GM13977 (cell line): Measurements from ENCODE around the gene TNRC6A.
"Not testable (repeated sequence)": the region's sequence is repeated elsewhere in the genome, so short reads cannot be mapped to it uniquely, and the experiment has no call there.

ENCODE experiments used
- DNase-seq: peaks from one replicate; pipeline ENCODE4 v3.0.0; 2012; ENCODE audit warnings: low spot score
- CTCF ChIP-seq: IDR thresholded peaks from 2 replicates; pipeline ENCODE4 v1.5.1; 2012; ENCODE audit warnings: mild to moderate bottlenecking, control low read depth; ENCODE audit not compliant: insufficient read depth; ENCODE audit errors: extremely low read depth, missing control alignments
- in situ Hi-C: fragments of 300-500 bp; cut with MboI; formaldehyde crosslinking; loops from one replicate; pipeline ENCODE4 v1.12.0; 2022; ENCODE audit warnings: low sequenced_read_pairs, low pct_unique_long_range_greater_than_20kb, mixed read lengths, inconsistent platforms; ENCODE audit not compliant: unreplicated experiment

Gene TNRC6A

GRCh38 chr16:24836836-24837235 lies 107.4 kb downstream of the TNRC6A start:
- TF ChIP-seq CTCF, result no peak
- DNase-seq, result no peak
- in situ Hi-C loops, result no loop called here

- in situ Hi-C loops, result no loop called here
- no peak for DNase-seq
- TF ChIP-seq CTCF, result no peak
Measured at GRCh38 chr16:24837969-24838368, 108.5 kb downstream of the TNRC6A start.

GRCh38 chr16:24838554-24839266 lies 109.3 kb downstream of the TNRC6A start:
- in situ Hi-C loops, result no loop called here
- no peak for TF ChIP-seq CTCF
- no peak for DNase-seq

- in situ Hi-C loops, result no loop called here
Measured at GRCh38 chr16:24839347-24839972, 110.0 kb downstream of the TNRC6A start.

GRCh38 chr16:24841291-24841690 lies 111.8 kb downstream of the TNRC6A start:
- no peak for TF ChIP-seq CTCF
- no peak for DNase-seq
- in situ Hi-C loops, result no loop called here

More at GRCh38 chr16:24839347-24839972, 110.0 kb downstream of the TNRC6A start:
- DNase-seq, result no peak
- no peak for TF ChIP-seq CTCF

- TF ChIP-seq CTCF, result no peak
- no peak for DNase-seq
- in situ Hi-C loops, result no loop called here
Measured at GRCh38 chr16:24844101-24845030, 114.9 kb downstream of the TNRC6A start.

- in situ Hi-C loops, DNase-seq: not testable (repeated sequence)
Measured at GRCh38 chr16:24845031-24845365, 115.5 kb downstream of the TNRC6A start.
